PFSK-1 (cell line): ENCODE measurements around the gene PDS5B.

Experiments used
- REST ChIP-seq, 2 experiments: IDR thresholded peaks; 2 replicates each; pipeline versions ENCODE4 v1.6.1 to v1.8.0; 2011 to 2012; ENCODE audit warnings: low read depth in 2 of 2, low read length in 2 of 2, control low read depth in 1 of 2, inconsistent platforms in 1 of 2, mild to moderate bottlenecking in 1 of 2, moderate library complexity in 1 of 2; ENCODE audit not compliant: insufficient read depth in 1 of 2
- TAF1 ChIP-seq: IDR thresholded peaks from 2 replicates; pipeline ENCODE4 v1.6.1; 2012; ENCODE audit warnings: low read length, control low read depth, borderline replicate concordance; ENCODE audit not compliant: insufficient read depth

GRCh38 chr13:32660227-32660626 lies 74.0 kb downstream of the PDS5B start:
- TF ChIP-seq REST (IDR thresholded peaks at IDR 0.05; ENCODE audit: insufficient read depth in 1 of 2, low read depth in 2 of 2, low read length in 2 of 2): no peak
- no peak for TF ChIP-seq TAF1
